ENCODE measurements around the gene HSPA2.

HSPA2 gene

DNA sequence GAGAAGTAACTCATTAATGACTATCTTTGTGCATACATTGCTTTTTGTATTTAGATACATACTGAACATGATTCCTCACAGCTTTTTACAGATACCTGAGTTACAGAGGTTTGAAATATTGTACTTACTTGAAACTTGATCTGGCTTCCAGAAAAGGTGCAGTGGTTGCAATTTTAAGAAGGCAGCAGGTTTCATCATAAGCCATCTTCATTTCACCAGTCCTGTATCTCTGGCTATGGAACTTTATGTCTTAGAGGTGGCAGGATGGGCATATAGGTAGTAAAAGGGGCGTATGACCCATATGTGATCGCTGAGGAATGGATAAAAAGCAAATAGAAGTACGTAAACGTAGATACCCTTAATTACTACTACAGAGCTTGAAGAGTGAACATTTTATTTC, 22.3 kb upstream of the HSPA2 start:
- Histone ChIP-seq H3K9ac (ENCODE audit: low read depth, low read length) (no peak overlapping the region), H3K36me3 (ENCODE audit: control insufficient read depth, insufficient read depth, low read length) (no peaks in the 10 kb centered on the region), H3K4me3 (ENCODE audit: low read depth, low read length) (no peak overlapping the region), H3K27me3 (ENCODE audit: control insufficient read depth, insufficient read depth, low read length) (no peaks in the 10 kb centered on the region), H3K9me3 (ENCODE audit: control insufficient read depth, insufficient read depth, low read length) (no peaks in the 10 kb centered on the region), H3K4me1 (ENCODE audit: control insufficient read depth, insufficient read depth, low read length) (no peaks in the 10 kb centered on the region)

DNA sequence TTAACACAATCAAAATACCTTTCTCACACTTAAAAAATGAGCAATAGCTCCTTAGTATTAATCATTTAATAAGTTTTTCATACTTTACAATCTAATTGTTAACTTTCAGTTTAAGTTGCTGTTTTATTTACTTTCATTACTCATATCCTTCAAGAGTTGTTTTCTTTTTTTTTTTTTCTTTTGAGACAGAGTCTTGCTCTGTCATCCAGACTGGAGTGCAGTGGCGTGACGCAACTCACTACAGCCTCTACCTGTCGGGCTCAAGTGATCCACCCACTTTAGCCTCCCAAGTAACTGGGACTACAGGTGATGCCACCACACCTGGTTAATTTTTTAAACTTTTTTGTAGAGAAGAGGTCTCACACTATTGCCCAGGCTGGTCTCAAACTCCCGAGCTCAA, 19.8 kb upstream of the HSPA2 start:
- Histone ChIP-seq H3K9me3 (ENCODE audit: control insufficient read depth, insufficient read depth, low read length) (no peaks in the 10 kb centered on the region), H3K4me3 (ENCODE audit: low read depth, low read length) (no peak overlapping the region), H3K36me3 (ENCODE audit: control insufficient read depth, insufficient read depth, low read length) (no peaks in the 10 kb centered on the region), H3K27me3 (ENCODE audit: control insufficient read depth, insufficient read depth, low read length) (no peaks in the 10 kb centered on the region), H3K9ac (ENCODE audit: low read depth, low read length) (no peak overlapping the region), H3K4me1 (ENCODE audit: control insufficient read depth, insufficient read depth, low read length) (no peaks in the 10 kb centered on the region)

DNA sequence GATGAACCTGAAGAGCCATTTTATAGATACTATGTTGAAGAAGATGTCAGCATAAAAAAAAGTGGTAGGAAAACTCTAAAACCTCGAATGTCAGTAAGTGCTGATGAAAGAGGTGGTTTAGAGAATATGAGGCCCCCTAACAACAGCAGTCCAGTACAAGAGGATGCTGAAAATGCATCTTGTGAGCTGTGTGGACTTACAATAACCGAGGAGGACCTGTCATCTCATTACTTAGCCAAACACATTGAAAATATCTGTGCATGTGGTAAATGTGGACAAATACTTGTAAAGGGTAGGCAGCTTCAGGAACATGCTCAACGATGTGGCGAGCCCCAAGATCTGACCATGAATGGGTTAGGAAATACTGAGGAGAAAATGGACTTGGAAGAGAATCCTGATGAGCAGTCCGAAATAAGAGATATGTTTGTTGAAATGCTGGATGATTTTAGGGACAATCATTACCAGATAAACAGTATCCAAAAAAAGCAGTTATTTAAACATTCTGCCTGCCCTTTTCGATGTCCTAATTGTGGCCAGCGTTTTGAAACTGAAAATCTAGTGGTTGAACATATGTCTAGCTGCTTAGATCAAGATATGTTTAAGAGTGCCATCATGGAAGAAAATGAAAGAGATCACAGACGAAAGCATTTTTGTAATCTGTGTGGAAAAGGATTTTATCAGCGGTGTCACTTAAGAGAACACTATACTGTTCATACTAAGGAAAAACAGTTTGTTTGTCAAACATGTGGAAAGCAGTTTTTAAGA, 17.8 kb upstream of the HSPA2 start:
- Histone ChIP-seq H3K27me3 (ENCODE audit: control insufficient read depth, insufficient read depth, low read length) (no peaks in the 10 kb centered on the region), H3K9me3 (ENCODE audit: control insufficient read depth, insufficient read depth, low read length) (no peaks in the 10 kb centered on the region), H3K4me1 (ENCODE audit: control insufficient read depth, insufficient read depth, low read length) (no peaks in the 10 kb centered on the region), H3K9ac (ENCODE audit: low read depth, low read length) (no peak overlapping the region), H3K4me3 (ENCODE audit: low read depth, low read length) (no peak overlapping the region), H3K36me3 (ENCODE audit: control insufficient read depth, insufficient read depth, low read length) (no peaks in the 10 kb centered on the region)

DNA sequence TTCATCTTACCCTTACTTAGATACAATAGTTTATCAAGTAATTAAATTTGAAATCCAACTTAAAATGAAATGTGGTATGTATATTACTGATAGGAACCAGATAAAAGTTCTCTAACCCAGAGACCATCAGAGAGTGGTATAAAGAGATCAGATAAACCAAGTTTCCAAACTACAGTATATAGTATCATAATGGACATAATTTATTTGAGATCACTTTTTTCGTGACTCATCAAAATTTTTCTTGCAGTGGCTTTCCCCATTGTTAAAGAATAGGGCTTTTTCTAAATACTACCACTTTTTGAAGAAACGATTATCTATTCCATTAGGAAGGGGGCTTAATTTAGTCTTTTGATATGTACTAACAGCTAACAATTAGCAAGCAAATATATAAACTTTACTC, 15.2 kb upstream of the HSPA2 start:
- Histone ChIP-seq H3K36me3 (ENCODE audit: control insufficient read depth, insufficient read depth, low read length) (no peaks in the 10 kb centered on the region), H3K4me1 (ENCODE audit: control insufficient read depth, insufficient read depth, low read length) (no peaks in the 10 kb centered on the region), H3K27me3 (ENCODE audit: control insufficient read depth, insufficient read depth, low read length) (no peaks in the 10 kb centered on the region), H3K4me3 (ENCODE audit: low read depth, low read length) (no peak overlapping the region), H3K9me3 (ENCODE audit: control insufficient read depth, insufficient read depth, low read length) (no peaks in the 10 kb centered on the region), H3K9ac (ENCODE audit: low read depth, low read length) (no peak overlapping the region)

DNA sequence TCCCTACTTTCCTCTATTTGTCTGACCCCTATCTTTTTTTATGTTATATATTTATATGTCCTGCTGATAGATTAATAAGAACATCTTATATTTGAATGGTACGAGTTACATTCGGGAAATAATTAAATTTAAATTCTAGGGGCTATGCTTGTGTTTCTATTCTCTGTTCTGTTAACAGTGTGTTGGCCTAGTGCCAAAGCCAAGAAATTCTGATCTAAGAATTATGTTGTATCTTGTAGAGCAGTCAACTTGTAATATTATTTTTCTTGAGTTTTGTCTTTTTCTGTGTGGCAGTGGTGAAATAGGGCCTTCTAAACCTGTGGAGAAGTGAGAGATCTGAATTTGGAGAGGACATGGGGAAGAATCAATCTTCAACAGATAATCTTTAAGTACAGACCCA, 9.0 kb upstream of the HSPA2 start:
- Histone ChIP-seq H3K4me1 (ENCODE audit: control insufficient read depth, insufficient read depth, low read length) (no peaks in the 10 kb centered on the region), H3K9ac (ENCODE audit: low read depth, low read length) (no peak overlapping the region), H3K9me3 (ENCODE audit: control insufficient read depth, insufficient read depth, low read length) (no peaks in the 10 kb centered on the region), H3K4me3 (ENCODE audit: low read depth, low read length) (no peak overlapping the region), H3K36me3 (ENCODE audit: control insufficient read depth, insufficient read depth, low read length) (no peaks in the 10 kb centered on the region), H3K27me3 (ENCODE audit: control insufficient read depth, insufficient read depth, low read length) (no peaks in the 10 kb centered on the region)

DNA sequence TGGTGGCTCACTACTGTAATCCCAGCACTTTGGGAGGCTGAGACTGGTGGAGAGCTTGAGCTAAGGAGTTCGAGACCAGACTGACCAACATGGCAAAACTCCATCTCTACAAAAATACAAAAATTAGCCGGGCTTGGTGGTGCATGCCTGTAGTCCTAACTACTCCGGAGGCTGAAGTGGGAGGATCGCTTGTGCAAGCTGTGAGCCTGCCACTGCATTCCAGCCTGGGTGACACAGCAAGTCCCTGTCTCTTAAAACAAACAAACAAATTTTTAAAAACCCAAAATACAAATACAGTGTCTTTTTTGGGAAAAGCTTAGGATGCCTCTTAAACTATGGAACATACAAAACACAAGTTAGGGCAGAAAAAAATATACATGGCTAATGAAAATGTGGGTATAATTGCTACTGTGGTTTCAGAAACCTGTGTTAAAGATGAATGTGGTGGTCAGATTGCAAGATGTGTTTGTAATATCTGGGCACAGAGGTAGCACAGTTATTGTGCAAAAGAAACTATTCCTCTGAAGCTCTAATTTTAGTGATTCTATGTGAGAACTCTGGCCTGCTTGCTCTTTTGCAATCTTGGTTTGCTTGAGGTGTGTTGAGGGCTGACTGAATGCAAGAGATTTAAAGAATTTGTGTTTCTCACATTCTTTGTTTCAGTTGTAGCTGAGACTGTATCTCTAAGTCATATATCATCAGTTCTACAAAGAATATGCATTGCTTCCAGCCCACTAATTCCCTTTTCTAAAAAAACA, 3.9 kb upstream of the HSPA2 start:
- Histone ChIP-seq H3K9ac (ENCODE audit: low read depth, low read length) (no peak overlapping the region), H3K4me3 (ENCODE audit: low read depth, low read length) (no peak overlapping the region), H3K27me3 (ENCODE audit: control insufficient read depth, insufficient read depth, low read length) (no peaks in the 10 kb centered on the region), H3K4me1 (ENCODE audit: control insufficient read depth, insufficient read depth, low read length) (no peaks in the 10 kb centered on the region), H3K9me3 (ENCODE audit: control insufficient read depth, insufficient read depth, low read length) (peaks cover 4% of the 10 kb centered on the region), H3K36me3 (ENCODE audit: control insufficient read depth, insufficient read depth, low read length) (peaks cover 6% of the 10 kb centered on the region)

DNA sequence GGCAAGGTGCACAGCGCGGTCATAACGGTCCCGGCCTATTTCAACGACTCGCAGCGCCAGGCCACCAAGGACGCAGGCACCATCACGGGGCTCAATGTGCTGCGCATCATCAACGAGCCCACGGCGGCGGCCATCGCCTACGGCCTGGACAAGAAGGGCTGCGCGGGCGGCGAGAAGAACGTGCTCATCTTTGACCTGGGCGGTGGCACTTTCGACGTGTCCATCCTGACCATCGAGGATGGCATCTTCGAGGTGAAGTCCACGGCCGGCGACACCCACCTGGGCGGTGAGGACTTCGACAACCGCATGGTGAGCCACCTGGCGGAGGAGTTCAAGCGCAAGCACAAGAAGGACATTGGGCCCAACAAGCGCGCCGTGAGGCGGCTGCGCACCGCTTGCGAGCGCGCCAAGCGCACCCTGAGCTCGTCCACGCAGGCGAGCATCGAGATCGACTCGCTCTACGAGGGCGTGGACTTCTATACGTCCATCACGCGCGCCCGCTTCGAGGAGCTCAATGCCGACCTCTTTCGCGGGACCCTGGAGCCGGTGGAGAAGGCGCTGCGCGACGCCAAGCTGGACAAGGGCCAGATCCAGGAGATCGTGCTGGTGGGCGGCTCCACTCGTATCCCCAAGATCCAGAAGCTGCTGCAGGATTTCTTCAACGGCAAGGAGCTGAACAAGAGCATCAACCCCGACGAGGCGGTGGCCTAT, 875 bp downstream of the HSPA2 start:
- peak overlapping the region; percentile 47 for H3K9ac ChIP-seq (ENCODE audit: low read depth, low read length)
- no peaks in the 10 kb centered on the region for H3K27me3 ChIP-seq (ENCODE audit: control insufficient read depth, insufficient read depth, low read length)
- H3K4me3 ChIP-seq (ENCODE audit: low read depth, low read length), result peak overlapping the region; percentile 78

DNA sequence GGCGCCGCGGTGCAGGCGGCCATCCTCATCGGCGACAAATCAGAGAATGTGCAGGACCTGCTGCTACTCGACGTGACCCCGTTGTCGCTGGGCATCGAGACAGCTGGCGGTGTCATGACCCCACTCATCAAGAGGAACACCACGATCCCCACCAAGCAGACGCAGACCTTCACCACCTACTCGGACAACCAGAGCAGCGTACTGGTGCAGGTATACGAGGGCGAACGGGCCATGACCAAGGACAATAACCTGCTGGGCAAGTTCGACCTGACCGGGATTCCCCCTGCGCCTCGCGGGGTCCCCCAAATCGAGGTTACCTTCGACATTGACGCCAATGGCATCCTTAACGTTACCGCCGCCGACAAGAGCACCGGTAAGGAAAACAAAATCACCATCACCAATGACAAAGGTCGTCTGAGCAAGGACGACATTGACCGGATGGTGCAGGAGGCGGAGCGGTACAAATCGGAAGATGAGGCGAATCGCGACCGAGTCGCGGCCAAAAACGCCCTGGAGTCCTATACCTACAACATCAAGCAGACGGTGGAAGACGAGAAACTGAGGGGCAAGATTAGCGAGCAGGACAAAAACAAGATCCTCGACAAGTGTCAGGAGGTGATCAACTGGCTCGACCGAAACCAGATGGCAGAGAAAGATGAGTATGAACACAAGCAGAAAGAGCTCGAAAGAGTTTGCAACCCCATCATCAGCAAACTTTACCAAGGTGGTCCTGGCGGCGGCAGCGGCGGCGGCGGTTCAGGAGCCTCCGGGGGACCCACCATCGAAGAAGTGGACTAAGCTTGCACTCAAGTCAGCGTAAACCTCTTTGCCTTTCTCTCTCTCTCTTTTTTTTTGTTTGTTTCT, 1.7 kb downstream of the HSPA2 start:
- Histone ChIP-seq H3K27me3 (ENCODE audit: control insufficient read depth, insufficient read depth, low read length) (no peaks in the 10 kb centered on the region), H3K4me3 (ENCODE audit: low read depth, low read length) (peak overlapping the region; percentile 78), H3K4me1 (ENCODE audit: control insufficient read depth, insufficient read depth, low read length) (peaks cover 6% of the 10 kb centered on the region), H3K36me3 (ENCODE audit: control insufficient read depth, insufficient read depth, low read length) (peaks cover 8% of the 10 kb centered on the region), H3K9me3 (ENCODE audit: control insufficient read depth, insufficient read depth, low read length) (peaks cover 4% of the 10 kb centered on the region), H3K9ac (ENCODE audit: low read depth, low read length) (peak overlapping the region; percentile 47)

More for the DNA sequence above, 875 bp downstream of the HSPA2 start:
- peaks cover 6% of the 10 kb centered on the region for H3K4me1 ChIP-seq (ENCODE audit: control insufficient read depth, insufficient read depth, low read length)
- H3K36me3 ChIP-seq (ENCODE audit: control insufficient read depth, insufficient read depth, low read length), result peaks cover 8% of the 10 kb centered on the region
- peaks cover 4% of the 10 kb centered on the region for H3K9me3 ChIP-seq (ENCODE audit: control insufficient read depth, insufficient read depth, low read length)

DNA sequence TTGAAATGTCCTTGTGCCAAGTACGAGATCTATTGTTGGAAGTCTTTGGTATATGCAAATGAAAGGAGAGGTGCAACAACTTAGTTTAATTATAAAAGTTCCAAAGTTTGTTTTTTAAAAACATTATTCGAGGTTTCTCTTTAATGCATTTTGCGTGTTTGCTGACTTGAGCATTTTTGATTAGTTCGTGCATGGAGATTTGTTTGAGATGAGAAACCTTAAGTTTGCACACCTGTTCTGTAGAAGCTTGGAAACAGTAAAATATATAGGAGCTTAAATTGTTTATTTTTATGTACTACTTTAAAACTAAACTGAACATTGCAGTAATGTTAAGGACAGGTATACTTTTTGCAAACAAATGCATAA, 2.3 kb downstream of the HSPA2 start:
- H3K4me3 ChIP-seq (ENCODE audit: low read depth, low read length), result peak overlapping the region; percentile 78
- H3K27me3 ChIP-seq (ENCODE audit: control insufficient read depth, insufficient read depth, low read length), result no peaks in the 10 kb centered on the region
- peaks cover 4% of the 10 kb centered on the region for H3K9me3 ChIP-seq (ENCODE audit: control insufficient read depth, insufficient read depth, low read length)
- peak overlapping the region; percentile 47 for H3K9ac ChIP-seq (ENCODE audit: low read depth, low read length)
- peaks cover 6% of the 10 kb centered on the region for H3K4me1 ChIP-seq (ENCODE audit: control insufficient read depth, insufficient read depth, low read length)
- H3K36me3 ChIP-seq (ENCODE audit: control insufficient read depth, insufficient read depth, low read length), result peaks cover 8% of the 10 kb centered on the region

DNA sequence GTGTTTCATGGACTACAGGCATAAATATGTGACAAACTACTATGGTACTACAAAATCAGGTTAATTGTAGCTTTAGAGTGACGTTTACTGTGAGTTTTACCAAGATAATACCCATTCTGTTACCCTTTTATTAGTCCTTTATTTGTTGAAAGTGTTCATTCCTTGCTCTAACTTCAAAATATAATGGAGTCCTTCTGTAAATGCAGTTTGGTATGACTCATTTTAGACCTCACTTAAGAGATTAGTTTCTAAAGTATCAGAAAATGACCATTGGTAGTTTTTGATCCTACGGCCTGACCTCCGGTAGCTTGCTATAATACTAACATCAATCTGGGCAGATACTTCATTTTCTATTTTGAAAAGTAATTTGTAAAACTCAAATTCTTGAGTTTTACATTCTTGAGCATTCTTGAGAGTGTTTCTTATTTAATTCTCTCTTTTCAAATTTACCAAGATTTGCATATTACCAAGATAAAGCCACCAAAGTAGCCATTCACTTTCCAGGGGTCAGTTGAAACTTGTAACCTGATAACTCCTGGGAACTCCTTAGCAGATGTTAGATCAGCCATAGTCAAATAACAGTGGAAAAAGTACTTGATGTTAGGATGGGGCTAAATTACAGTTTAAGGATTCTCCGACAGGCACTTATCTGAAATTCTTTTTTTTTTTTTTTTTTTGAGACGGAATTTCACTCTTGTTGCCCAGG, 4.2 kb downstream of the HSPA2 start:
- Histone ChIP-seq H3K36me3 (ENCODE audit: control insufficient read depth, insufficient read depth, low read length) (peaks cover 8% of the 10 kb centered on the region), H3K9me3 (ENCODE audit: control insufficient read depth, insufficient read depth, low read length) (peaks cover 4% of the 10 kb centered on the region), H3K4me3 (ENCODE audit: low read depth, low read length) (peak overlapping the region; percentile 78), H3K27me3 (ENCODE audit: control insufficient read depth, insufficient read depth, low read length) (peaks cover 10% of the 10 kb centered on the region), H3K9ac (ENCODE audit: low read depth, low read length) (no peak overlapping the region), H3K4me1 (ENCODE audit: control insufficient read depth, insufficient read depth, low read length) (peaks cover 11% of the 10 kb centered on the region)

DNA sequence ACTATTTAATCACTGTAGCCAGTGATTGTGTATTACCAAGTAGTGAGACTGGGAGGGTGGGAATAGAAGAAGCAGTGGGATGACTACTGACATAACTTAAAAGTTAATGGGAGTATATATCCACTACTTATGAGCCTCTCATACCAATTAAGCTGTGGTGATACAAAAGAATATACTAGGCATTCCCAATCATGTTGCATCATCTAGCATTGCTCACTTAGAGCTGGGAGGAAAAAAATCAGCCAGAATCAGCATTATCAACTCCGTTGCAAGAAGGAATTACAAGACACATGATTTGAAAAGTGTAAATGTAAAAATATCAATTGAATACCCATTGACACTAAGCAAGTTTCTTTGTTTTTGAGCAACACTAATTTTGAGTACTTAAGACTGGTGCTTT, 8.5 kb downstream of the HSPA2 start:
- Histone ChIP-seq H3K9ac (ENCODE audit: low read depth, low read length) (no peak overlapping the region), H3K4me3 (ENCODE audit: low read depth, low read length) (no peak overlapping the region), H3K27me3 (ENCODE audit: control insufficient read depth, insufficient read depth, low read length) (peaks cover 23% of the 10 kb centered on the region), H3K36me3 (ENCODE audit: control insufficient read depth, insufficient read depth, low read length) (no peaks in the 10 kb centered on the region), H3K4me1 (ENCODE audit: control insufficient read depth, insufficient read depth, low read length) (peaks cover 13% of the 10 kb centered on the region), H3K9me3 (ENCODE audit: control insufficient read depth, insufficient read depth, low read length) (no peaks in the 10 kb centered on the region)

All from iPS-15b (cell line).